HCT116 (cell line): Measurements from ENCODE around the gene GPS2. TPM values are rescaled to one million over a fixed set of nuclear protein-coding genes. Genes with fewer than 3 reads are reported as not detected.
A peak's percentile ranks its signal among the peaks of the same experiment; 100 is the strongest.

Source experiments
- ATAC-seq: fragments of 200-7000 bp; cut with Tn5 transposase; 2 replicates; pipeline ENCODE4 v1.9.1; 2020; ENCODE audit warnings: mild to moderate bottlenecking, moderate library complexity
- BruUV-seq: library from RNA; stranded (reverse); fragments of 400-500 nt; replicated peaks from 2 replicates; lab custom pipeline; 2021; lab: Mats Ljungman, UMichigan
- CTCF ChIA-PET: fragments of 300-600 bp; sonication (Branson Sonifier 250); formaldehyde crosslinking; loops from one replicate; lab custom pipeline; 2021; ENCODE audit warnings: antibody characterized with exemption; lab: Charles Lee
- POLR2A ChIA-PET: fragments of 300-600, 350-600 bp; sonication (Branson Sonifier 250); formaldehyde crosslinking; loops from one replicate; lab custom pipeline; 2021; ENCODE audit warnings: antibody characterized with exemption; lab: Charles Lee
- RAD21 ChIA-PET, 2 experiments: fragments of 300-600 bp; sonication (Branson Sonifier 250); formaldehyde crosslinking; loops; one replicate each; lab custom pipeline; 2023; ENCODE audit warnings: low total read pairs in 2 of 2; ENCODE audit not compliant: uncharacterized antibody in 2 of 2, unreplicated experiment in 2 of 2, low non-redundant PET in 1 of 2; lab: Charles Lee
- DNase-seq: peaks from one replicate; pipeline ENCODE4 v3.0.0-alpha.2; 2010; ENCODE audit warnings: low read depth, low spot score
- H2AFZ ChIP-seq: fragments of 200-600 bp; shearing (Covaris generic), sonication (generic); 2 replicates; pipeline ENCODE4 v1.6.1; 2017; ENCODE audit warnings: low read depth, mixed run types, mixed read lengths, antibody characterized with exemption, low read length; ENCODE audit not compliant: poor library complexity, severe bottlenecking
- H3K27ac ChIP-seq: 2 replicates; pipeline ENCODE4 v1.5.1; 2012; ENCODE audit warnings: low read depth, low read length
- H3K27me3 ChIP-seq: fragments of 200-600 bp; sonication (generic); 2 replicates; pipeline ENCODE4 v1.6.1; 2016; ENCODE audit warnings: mixed run types, low read length, mixed read lengths; ENCODE audit not compliant: insufficient read depth
- H3K36me3 ChIP-seq, 2 experiments: fragments of 200-500 bp in 1 of 2; fragments of 200-600 bp in 1 of 2; sonication (Bioruptor generic) in 1 of 2; sonication (generic) in 1 of 2; 2 replicates each; pipeline versions ENCODE4 v1.5.1 to v1.6.1; 2014 to 2016; ENCODE audit warnings: low read length in 2 of 2, inconsistent platforms in 1 of 2, mixed read lengths in 1 of 2, mixed run types in 1 of 2; ENCODE audit not compliant: insufficient read depth in 2 of 2, control insufficient read depth in 1 of 2
- H3K4me1 ChIP-seq, 2 experiments: fragments of 200-600 bp in 1 of 2; sonication (generic) in 1 of 2; 2 replicates each; pipeline versions ENCODE4 v1.5.1 to v1.6.1; 2012 to 2017; ENCODE audit warnings: low read length in 2 of 2, inconsistent platforms in 1 of 2, mild to moderate bottlenecking in 1 of 2, mixed read lengths in 1 of 2, mixed run types in 1 of 2, moderate library complexity in 1 of 2; ENCODE audit not compliant: insufficient read depth in 2 of 2, control insufficient read depth in 1 of 2
- H3K4me2 ChIP-seq: fragments of 200-600 bp; sonication (generic); 2 replicates; pipeline ENCODE4 v1.6.1; 2017; ENCODE audit warnings: mixed run types, low read length, mixed read lengths
- H3K4me3 ChIP-seq, 2 experiments: fragments of 200-600 bp in 1 of 2; sonication (generic) in 1 of 2; replicated peaks in 1 of 2; 2 replicates each; pipeline ENCODE4 v1.5.1; 2011 to 2016; ENCODE audit warnings: low read length in 2 of 2, control low read depth in 1 of 2, low read depth in 1 of 2, mild to moderate bottlenecking in 1 of 2, mixed read lengths in 1 of 2, mixed run types in 1 of 2
- H3K79me2 ChIP-seq: fragments of 200-600 bp; sonication (generic); 2 replicates; pipeline ENCODE4 v1.6.1; 2017; ENCODE audit warnings: mild to moderate bottlenecking, mixed run types, low read length, moderate library complexity, mixed read lengths; ENCODE audit not compliant: insufficient read depth
- H3K9ac ChIP-seq: fragments of 200-600 bp; sonication (generic); 2 replicates; pipeline ENCODE4 v1.6.1; 2016; ENCODE audit warnings: low read length, mixed read lengths
- H3K9me2 ChIP-seq: fragments of 200-600 bp; sonication (generic), shearing (Covaris generic); 2 replicates; pipeline ENCODE4 v1.6.1; 2017; ENCODE audit warnings: mixed run types, mild to moderate bottlenecking, moderate library complexity; ENCODE audit not compliant: insufficient read depth
- H3K9me3 ChIP-seq, 2 experiments: fragments of 200-500 bp in 1 of 2; fragments of 200-600 bp in 1 of 2; sonication (Bioruptor generic) in 1 of 2; sonication (generic) in 1 of 2; 2 replicates each; pipeline ENCODE4 v1.6.1; 2014 to 2017; ENCODE audit warnings: low read length in 2 of 2, mixed read lengths in 2 of 2, inconsistent platforms in 1 of 2, low read depth in 1 of 2, mild to moderate bottlenecking in 1 of 2, mixed run types in 1 of 2, moderate library complexity in 1 of 2; ENCODE audit not compliant: control insufficient read depth in 1 of 2, insufficient read depth in 1 of 2
- H4K20me1 ChIP-seq: fragments of 200-600 bp; sonication (generic), shearing (Covaris generic); 2 replicates; pipeline ENCODE4 v1.6.1; 2017; ENCODE audit warnings: mixed run types, mild to moderate bottlenecking, moderate library complexity; ENCODE audit not compliant: insufficient read depth
- ELF1 ChIP-seq: IDR thresholded peaks from 2 replicates; pipeline ENCODE4 v1.6.1; 2012; ENCODE audit warnings: low read depth, borderline replicate concordance
- EZH2 ChIP-seq: fragments of 200-600 bp; sonication (generic); IDR thresholded peaks from 2 replicates; pipeline ENCODE4 v1.6.1; 2017; ENCODE audit warnings: antibody characterized with exemption, mixed run types
- POLR2AphosphoS5 ChIP-seq: IDR thresholded peaks from 2 replicates; pipeline ENCODE4 v1.6.1; 2011; ENCODE audit warnings: mild to moderate bottlenecking, low read depth, low read length, moderate library complexity
- RAD21 ChIP-seq: IDR thresholded peaks from 2 replicates; pipeline ENCODE4 v1.6.1; 2012; ENCODE audit warnings: low read depth, mild to moderate bottlenecking
- SIN3A ChIP-seq: IDR thresholded peaks from 2 replicates; pipeline ENCODE4 v1.6.1; 2012; ENCODE audit warnings: low read depth
- TCF7L2 ChIP-seq: IDR thresholded peaks from 2 replicates; pipeline ENCODE4 v1.7.0; 2011; ENCODE audit warnings: borderline replicate concordance, inconsistent platforms; ENCODE audit not compliant: insufficient read depth, insufficient read length; ENCODE audit errors: extremely low read depth
- YY1 ChIP-seq: IDR thresholded peaks from 2 replicates; pipeline ENCODE4 v1.6.1; 2011; ENCODE audit warnings: low read length, low read depth, moderate library complexity, mild to moderate bottlenecking; ENCODE audit not compliant: insufficient replicate concordance; ENCODE audit errors: extremely low read depth
- ZFX ChIP-seq: fragments of 450-650 bp; IDR thresholded peaks from 2 replicates; pipeline ENCODE4 v1.6.1; 2017
- intact Hi-C: fragments of 100-400 bp; cut with micrococcal nuclease; formaldehyde crosslinking; loops from 2 replicates; pipeline ENCODE4 v1.10.0; 2022
- total RNA-seq: library from RNA; stranded (reverse); gene quantifications from one replicate; pipeline ENCODE4 v1.2.1, GENCODE V29; 2021; ENCODE audit not compliant: unreplicated experiment
- TF ChIP-seq, protein P1 (sequence below), 3 experiments: fragments of 200-600 bp in 1 of 3; sonication (generic) in 1 of 3; IDR thresholded peaks in 2 of 3; conservative IDR thresholded peaks in 1 of 3; 2 replicates each; pipeline ENCODE4 v1.5.1; 2012 to 2017; ENCODE audit warnings: low read depth in 2 of 3, low read length in 2 of 3, antibody characterized with exemption in 1 of 3, borderline replicate concordance in 1 of 3, control low read depth in 1 of 3, mild to moderate bottlenecking in 1 of 3, mixed read lengths in 1 of 3, mixed run types in 1 of 3, moderate library complexity in 1 of 3; ENCODE audit not compliant: insufficient read depth in 1 of 3
- TF ChIP-seq, protein P2 (sequence below): IDR thresholded peaks from 2 replicates; pipeline ENCODE4 v1.6.1; 2011; ENCODE audit warnings: mild to moderate bottlenecking, low read length, moderate library complexity; ENCODE audit not compliant: insufficient replicate concordance; ENCODE audit errors: extremely low read depth

GPS2 gene
- total RNA-seq, 1 experiment from 2014 or later, result 61.3 TPM

DNA sequence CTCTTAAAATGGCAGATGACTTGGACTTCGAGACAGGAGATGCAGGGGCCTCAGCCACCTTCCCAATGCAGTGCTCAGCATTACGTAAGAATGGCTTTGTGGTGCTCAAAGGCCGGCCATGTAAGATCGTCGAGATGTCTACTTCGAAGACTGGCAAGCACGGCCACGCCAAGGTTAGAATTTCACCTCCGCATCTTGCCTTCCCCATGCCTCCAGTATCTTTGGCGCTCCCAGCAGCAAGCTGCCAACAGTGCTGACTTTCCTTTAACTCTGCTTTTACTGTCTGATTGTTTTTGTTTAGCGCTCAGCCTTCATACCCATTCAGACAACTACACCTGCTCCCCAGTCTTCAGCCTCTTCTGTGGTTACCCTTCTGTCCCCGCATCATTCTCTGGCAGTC lies 5.5 kb downstream of the GPS2 start:
- Histone ChIP-seq H4K20me1 (peaks cover 36% of the 10 kb centered on the region), H3K4me3 (peak overlapping the region; percentile 90 to 99; a peak in 3 of 4 replicates), H3K9ac (peak overlapping the region; percentile 99; the same call in 1 of the 2 replicates), H2AFZ (no peak overlapping the region), H3K4me2 (peak overlapping the region; percentile 88), H3K27ac (peak overlapping the region; percentile 17), H3K9me2 (no peaks in the 10 kb centered on the region), H3K9me3 (no peaks in the 10 kb centered on the region), H3K79me2 (peaks cover 71% of the 10 kb centered on the region), H3K36me3 (peaks cover 30 to 46% of the 10 kb centered on the region in 2 experiments), H3K27me3 (no peaks in the 10 kb centered on the region), H3K4me1 (peaks cover 32 to 64% of the 10 kb centered on the region in 2 experiments)
- no peak for TF ChIP-seq SIN3A
- no peak for TF ChIP-seq EZH2
- TF ChIP-seq, protein P1, sequence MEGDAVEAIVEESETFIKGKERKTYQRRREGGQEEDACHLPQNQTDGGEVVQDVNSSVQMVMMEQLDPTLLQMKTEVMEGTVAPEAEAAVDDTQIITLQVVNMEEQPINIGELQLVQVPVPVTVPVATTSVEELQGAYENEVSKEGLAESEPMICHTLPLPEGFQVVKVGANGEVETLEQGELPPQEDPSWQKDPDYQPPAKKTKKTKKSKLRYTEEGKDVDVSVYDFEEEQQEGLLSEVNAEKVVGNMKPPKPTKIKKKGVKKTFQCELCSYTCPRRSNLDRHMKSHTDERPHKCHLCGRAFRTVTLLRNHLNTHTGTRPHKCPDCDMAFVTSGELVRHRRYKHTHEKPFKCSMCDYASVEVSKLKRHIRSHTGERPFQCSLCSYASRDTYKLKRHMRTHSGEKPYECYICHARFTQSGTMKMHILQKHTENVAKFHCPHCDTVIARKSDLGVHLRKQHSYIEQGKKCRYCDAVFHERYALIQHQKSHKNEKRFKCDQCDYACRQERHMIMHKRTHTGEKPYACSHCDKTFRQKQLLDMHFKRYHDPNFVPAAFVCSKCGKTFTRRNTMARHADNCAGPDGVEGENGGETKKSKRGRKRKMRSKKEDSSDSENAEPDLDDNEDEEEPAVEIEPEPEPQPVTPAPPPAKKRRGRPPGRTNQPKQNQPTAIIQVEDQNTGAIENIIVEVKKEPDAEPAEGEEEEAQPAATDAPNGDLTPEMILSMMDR (IDR thresholded peaks at IDR 0.05 in 2 of 3, conservative IDR thresholded peaks at IDR 0.05 in 1 of 3; ENCODE audit: borderline replicate concordance in 1 of 3, insufficient read depth in 1 of 3, low read depth in 2 of 3, low read length in 2 of 3), result no peak
- TF ChIP-seq YY1, result no peak
- no peak for TF ChIP-seq POLR2AphosphoS5
- TF ChIP-seq, protein P2, sequence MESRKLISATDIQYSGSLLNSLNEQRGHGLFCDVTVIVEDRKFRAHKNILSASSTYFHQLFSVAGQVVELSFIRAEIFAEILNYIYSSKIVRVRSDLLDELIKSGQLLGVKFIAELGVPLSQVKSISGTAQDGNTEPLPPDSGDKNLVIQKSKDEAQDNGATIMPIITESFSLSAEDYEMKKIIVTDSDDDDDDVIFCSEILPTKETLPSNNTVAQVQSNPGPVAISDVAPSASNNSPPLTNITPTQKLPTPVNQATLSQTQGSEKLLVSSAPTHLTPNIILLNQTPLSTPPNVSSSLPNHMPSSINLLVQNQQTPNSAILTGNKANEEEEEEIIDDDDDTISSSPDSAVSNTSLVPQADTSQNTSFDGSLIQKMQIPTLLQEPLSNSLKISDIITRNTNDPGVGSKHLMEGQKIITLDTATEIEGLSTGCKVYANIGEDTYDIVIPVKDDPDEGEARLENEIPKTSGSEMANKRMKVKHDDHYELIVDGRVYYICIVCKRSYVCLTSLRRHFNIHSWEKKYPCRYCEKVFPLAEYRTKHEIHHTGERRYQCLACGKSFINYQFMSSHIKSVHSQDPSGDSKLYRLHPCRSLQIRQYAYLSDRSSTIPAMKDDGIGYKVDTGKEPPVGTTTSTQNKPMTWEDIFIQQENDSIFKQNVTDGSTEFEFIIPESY, result no peak
- TF ChIP-seq RAD21, result no peak
- no peak for TF ChIP-seq TCF7L2
- TF ChIP-seq ELF1, result no peak
- TF ChIP-seq ZFX, result no peak
- CTCF ChIA-PET, result interaction anchor here (0.6 kb wide), 1 partner anchor 58 kb away, joined by 3 read pairs; the partner anchor contains the start of gene CTDNEP1
- BruUV-seq, result no TSS peak
- intact Hi-C loops, result loop anchor here (5.0 kb wide), 1 partner anchor 57 kb away; the partner anchor contains the start of genes CTDNEP1 and ELP5
- ATAC-seq, result no peak
- POLR2A ChIA-PET, result interaction anchor here (1.0 to 1.6 kb wide), 2 partner anchors 20 to 73 kb away, joined by 3 to 9 read pairs; partner anchors contain the start of gene NEURL4
- RAD21 ChIA-PET, result no interaction called here
- no peak for DNase-seq
